ENCODE data around the gene ANKDD1A.

- TF ChIP-seq POLR2A (IDR thresholded peaks at IDR 0.05; ENCODE audit: low read depth, low read length): no peak
- no peak for TF ChIP-seq TAF1 (IDR thresholded peaks at IDR 0.05; ENCODE audit: borderline replicate concordance, low read depth, low read length)
- TF ChIP-seq POLR2AphosphoS5 (IDR thresholded peaks at IDR 0.05; ENCODE audit: low read depth, low read length): no peak
These were observed 2.2 kb upstream of the ANKDD1A start for GRCh38 chr15:64909546-64909945.
